Stimulated activated CD4-positive, alpha-beta T cell treated with anti-CD3 and anti-CD28 coated beads, Interleukin-1b, Interleukin-23, amount 100 ng/mL, for 4 hours (primary cell): ENCODE measurements around the gene FRY.

Source experiments
- DNase-seq, 2 donors: peaks; one replicate each; pipeline ENCODE4 v3.0.0-alpha.2; 2020; ENCODE audit warnings: low read depth in 2 of 2

FRY gene

GRCh38 chr13:32016631-32017030, 14.9 kb upstream of the FRY start:
- DNase-seq: no peak

GRCh38 chr13:32017474-32017873, 14.1 kb upstream of the FRY start:
- DNase-seq: no peak

- no peak for DNase-seq
Measured at GRCh38 chr13:32019612-32020233, 11.9 kb upstream of the FRY start.

GRCh38 chr13:32021785-32022184, 9.8 kb upstream of the FRY start:
- DNase-seq: no peak

- no peak for DNase-seq
Measured at GRCh38 chr13:32022311-32022710, 9.3 kb upstream of the FRY start.

GRCh38 chr13:32023096-32023495, 8.5 kb upstream of the FRY start:
- DNase-seq: no peak

- DNase-seq: no peak
Measured at GRCh38 chr13:32023698-32024097, 7.9 kb upstream of the FRY start.

GRCh38 chr13:32024750-32025149, 6.8 kb upstream of the FRY start:
- DNase-seq: no peak

GRCh38 chr13:32025730-32026129, 5.8 kb upstream of the FRY start:
- no peak for DNase-seq

- DNase-seq: no peak
Measured at GRCh38 chr13:32026623-32027022, 5.0 kb upstream of the FRY start.

- no peak for DNase-seq
Measured at GRCh38 chr13:32028711-32029110, 2.9 kb upstream of the FRY start.

- DNase-seq: no peak
Measured at GRCh38 chr13:32029684-32030083, 1.9 kb upstream of the FRY start.

GRCh38 chr13:32031815-32032370, 319 bp downstream of the FRY start:
- no peak for DNase-seq

GRCh38 chr13:32032759-32033158, 1.2 kb downstream of the FRY start:
- DNase-seq: no peak

GRCh38 chr13:32033744-32034143, 2.2 kb downstream of the FRY start:
- DNase-seq: no peak

- DNase-seq: no peak
Measured at GRCh38 chr13:32035716-32036115, 4.1 kb downstream of the FRY start.

- no peak for DNase-seq
Measured at GRCh38 chr13:32036126-32036695, 4.6 kb downstream of the FRY start.

GRCh38 chr13:32036757-32037156, 5.2 kb downstream of the FRY start:
- no peak for DNase-seq

- no peak for DNase-seq
Measured at GRCh38 chr13:32037471-32037870, 5.9 kb downstream of the FRY start.

- no peak for DNase-seq
Measured at GRCh38 chr13:32038343-32038742, 6.8 kb downstream of the FRY start.

- DNase-seq: no peak
Measured at GRCh38 chr13:32039056-32039455, 7.5 kb downstream of the FRY start.

- DNase-seq: no peak
Measured at GRCh38 chr13:32039528-32039927, 8.0 kb downstream of the FRY start.

- DNase-seq: no peak
Measured at GRCh38 chr13:32040052-32040642, 8.6 kb downstream of the FRY start.
